GM19438 (cell line): ENCODE measurements around the gene KIAA1671.

Experiments used
- ATAC-seq: cut with Tn5 transposase; IDR thresholded peaks from one replicate; pipeline ENCODE4 v1.9.1; 2021; ENCODE audit warnings: low read depth; ENCODE audit not compliant: unreplicated experiment

The KIAA1671 gene

GRCh38 chr22:25084405-25085107 is 132.0 kb downstream of the KIAA1671 start:
- ATAC-seq, result no peak

GRCh38 chr22:25085156-25085555 is 132.6 kb downstream of the KIAA1671 start:
- no peak for ATAC-seq

- peak; percentile 80 for ATAC-seq
Observed at GRCh38 chr22:25085930-25086901, 133.7 kb downstream of the KIAA1671 start.

GRCh38 chr22:25086902-25087282 is 134.4 kb downstream of the KIAA1671 start:
- ATAC-seq, result no peak

GRCh38 chr22:25090225-25090890 is 137.8 kb downstream of the KIAA1671 start:
- ATAC-seq, result no peak

GRCh38 chr22:25091458-25091857 is 138.9 kb downstream of the KIAA1671 start:
- no peak for ATAC-seq

GRCh38 chr22:25092119-25092518 is 139.6 kb downstream of the KIAA1671 start:
- no peak for ATAC-seq

GRCh38 chr22:25094579-25094978 is 142.1 kb downstream of the KIAA1671 start:
- no peak for ATAC-seq

- no peak for ATAC-seq
Observed at GRCh38 chr22:25095869-25096268, 143.4 kb downstream of the KIAA1671 start.

GRCh38 chr22:25096638-25097405 is 144.3 kb downstream of the KIAA1671 start:
- ATAC-seq, result no peak

- ATAC-seq, result no peak
Observed at GRCh38 chr22:25098445-25099081, 146.0 kb downstream of the KIAA1671 start.

GRCh38 chr22:25099202-25099601 is 146.7 kb downstream of the KIAA1671 start:
- ATAC-seq, result no peak

- ATAC-seq, result no peak
Observed at GRCh38 chr22:25100402-25100801, 147.9 kb downstream of the KIAA1671 start.

- ATAC-seq, result no peak
Observed at GRCh38 chr22:25100948-25101347, 148.4 kb downstream of the KIAA1671 start.

GRCh38 chr22:25101501-25101900 is 149.0 kb downstream of the KIAA1671 start:
- ATAC-seq, result no peak

GRCh38 chr22:25101986-25102385 is 149.5 kb downstream of the KIAA1671 start:
- ATAC-seq, result no peak

GRCh38 chr22:25102722-25103121 is 150.2 kb downstream of the KIAA1671 start:
- ATAC-seq, result no peak

GRCh38 chr22:25104367-25104766 is 151.9 kb downstream of the KIAA1671 start:
- no peak for ATAC-seq

GRCh38 chr22:25105817-25106650 is 153.5 kb downstream of the KIAA1671 start:
- no peak for ATAC-seq
